Spleen (tissue), 7 donors: ENCODE measurements around the gene TRPC3.

Source experiments
- CTCF ChIP-seq, 11 experiments: fragments of 200-600 bp in 7 of 11; fragments of 450-650 bp in 4 of 11; sonication (generic) in 4 of 11; IDR thresholded peaks in 8 of 11; conservative IDR thresholded peaks in 3 of 11; 1 replicate in 7 of 11; 2 replicates in 4 of 11; pipeline versions ENCODE4 v1.4.0 to v1.8.0; 2016 to 2021; ENCODE audit warnings: antibody characterized with exemption in 11 of 11, inconsistent platforms in 4 of 11, mild to moderate bottlenecking in 1 of 11
- POLR2AphosphoS5 ChIP-seq, 3 donors: sonication (generic); formaldehyde crosslinking; IDR thresholded peaks; one replicate each; pipeline ENCODE4 v1.5.1; 2017; ENCODE audit warnings: antibody characterized with exemption in 3 of 3
- donor health status: DM: no; HTN: no; CAD: no; lungs with moderate emphysema.
- donor health status: DM: no; HTN: no; CAD: no.
- donor health status: DM: no; HTN: no; CAD: no.

DNA sequence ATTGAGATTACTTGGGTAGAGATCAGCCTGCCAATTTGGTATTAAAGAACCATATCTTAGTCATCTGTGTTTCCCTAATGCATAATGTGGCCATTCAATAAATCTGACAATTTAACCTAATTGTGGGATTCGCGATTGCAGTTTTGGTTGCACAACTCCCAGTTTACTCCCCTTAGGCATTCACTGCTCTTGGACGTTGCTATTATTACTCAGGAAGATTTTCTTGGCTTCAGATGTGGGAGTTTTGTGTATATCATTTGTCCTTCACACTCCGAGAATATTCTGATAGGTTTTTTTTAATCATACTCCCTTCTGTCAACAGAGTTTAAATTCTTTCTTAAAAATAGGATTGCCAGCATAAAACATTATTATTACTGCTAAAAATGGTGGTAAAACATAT lies 22.0 kb upstream of the TRPC3 start:
- TF ChIP-seq CTCF (IDR thresholded peaks at IDR 0.05 in 8 of 11, conservative IDR thresholded peaks at IDR 0.05 in 3 of 11): no peak
- no peak for TF ChIP-seq POLR2AphosphoS5 (IDR thresholded peaks at IDR 0.05)
